22Rv1 (cell line): ENCODE results near the gene TMEM135.

ENCODE experiments used
- CTCF ChIP-seq: fragments of 450-650 bp; IDR thresholded peaks from 2 replicates; pipeline ENCODE4 v1.5.1; 2017; ENCODE audit warnings: mild to moderate bottlenecking
- ZFX ChIP-seq: fragments of 450-650 bp; IDR thresholded peaks from 2 replicates; pipeline ENCODE4 v1.6.1; 2017; ENCODE audit warnings: antibody characterized with exemption, borderline replicate concordance

GRCh38 chr11:87316491-87316890, 278.8 kb downstream of the TMEM135 start:
- no peak for TF ChIP-seq CTCF
- TF ChIP-seq ZFX: no peak
